DND-41 (cell line): Measurements from ENCODE around the gene P2RX2.

Experiments used
- ATAC-seq: fragments of 200-7000 bp; cut with Tn5 transposase; 3 replicates; pipeline ENCODE4 v1.9.1; 2021; ENCODE audit warnings: low read depth; ENCODE audit not compliant: insufficient read depth
- DNase-seq: peaks from one replicate; pipeline ENCODE4 v3.0.0-alpha.2; 2020
- H2AFZ ChIP-seq: 2 replicates; pipeline ENCODE4 v1.6.0; 2012; ENCODE audit warnings: low read depth, low read length
- H3K27ac ChIP-seq: 2 replicates; pipeline ENCODE4 v1.5.1; 2012; ENCODE audit warnings: low read length, inconsistent platforms
- H3K27me3 ChIP-seq: fragments of 200-600 bp; sonication (generic); 2 replicates; pipeline ENCODE4 v1.6.0; 2012; ENCODE audit warnings: low read length, mild to moderate bottlenecking, inconsistent platforms; ENCODE audit not compliant: insufficient read depth, poor library complexity
- H3K36me3 ChIP-seq: 2 replicates; pipeline ENCODE4 v1.5.1; 2012; ENCODE audit warnings: low read length, inconsistent platforms; ENCODE audit not compliant: insufficient read depth
- H3K4me1 ChIP-seq: 2 replicates; pipeline ENCODE4 v1.5.1; 2012; ENCODE audit warnings: mild to moderate bottlenecking, low read length; ENCODE audit not compliant: insufficient read depth
- H3K4me2 ChIP-seq: 2 replicates; pipeline ENCODE4 v1.6.0; 2012; ENCODE audit warnings: mild to moderate bottlenecking, moderate library complexity, low read length, inconsistent platforms; ENCODE audit not compliant: insufficient read depth
- H3K4me3 ChIP-seq, 2 experiments: fragments of 200-600 bp in 1 of 2; shearing (Covaris generic) in 1 of 2; 2 replicates each; pipeline ENCODE4 v1.5.1; 2012 to 2016; ENCODE audit warnings: inconsistent platforms in 2 of 2, low read length in 2 of 2, mild to moderate bottlenecking in 2 of 2, low read depth in 1 of 2, moderate library complexity in 1 of 2
- H3K79me2 ChIP-seq: 2 replicates; pipeline ENCODE4 v1.6.0; 2012; ENCODE audit warnings: low read length, inconsistent platforms; ENCODE audit not compliant: insufficient read depth
- H3K9ac ChIP-seq: 2 replicates; pipeline ENCODE4 v1.6.0; 2012; ENCODE audit warnings: low read depth, mild to moderate bottlenecking, inconsistent platforms, low read length, moderate library complexity
- H3K9me3 ChIP-seq: 2 replicates; pipeline ENCODE4 v1.5.1; 2012; ENCODE audit warnings: low read length, moderate library complexity, mild to moderate bottlenecking, inconsistent platforms; ENCODE audit not compliant: insufficient read depth, severe bottlenecking
- H4K20me1 ChIP-seq: 2 replicates; pipeline ENCODE4 v1.6.0; 2012; ENCODE audit warnings: low read length; ENCODE audit not compliant: insufficient read depth
- CTCF ChIP-seq: IDR thresholded peaks from 2 replicates; pipeline ENCODE4 v1.5.1; 2012; ENCODE audit warnings: borderline replicate concordance, low read length, moderate library complexity, mild to moderate bottlenecking; ENCODE audit not compliant: poor library complexity, severe bottlenecking; ENCODE audit errors: extremely low read depth
- EZH2 ChIP-seq: IDR thresholded peaks from 3 replicates; pipeline ENCODE4 v1.6.1; 2012; ENCODE audit warnings: borderline replicate concordance, low read depth, mild to moderate bottlenecking, moderate library complexity, low read length, inconsistent platforms; ENCODE audit not compliant: severe bottlenecking

Gene P2RX2

GRCh38 chr12:132658149-132658894, 39.7 kb downstream of the P2RX2 start:
- H3K4me1 ChIP-seq: peaks cover 15% of the 10 kb centered on the region
- peaks cover 13% of the 10 kb centered on the region; the same call in 1 of the 2 replicates for H3K79me2 ChIP-seq
- H3K4me2 ChIP-seq: no peak overlapping the region
- H3K27ac ChIP-seq: no peak overlapping the region
- no peak overlapping the region for H2AFZ ChIP-seq
- H3K9ac ChIP-seq: no peak overlapping the region
- peaks cover 25% of the 10 kb centered on the region for H4K20me1 ChIP-seq
- ATAC-seq: no peak
- DNase-seq: no peak
- no peak overlapping the region for H3K4me3 ChIP-seq
- no peaks in the 10 kb centered on the region for H3K27me3 ChIP-seq
- no peaks in the 10 kb centered on the region for H3K9me3 ChIP-seq
- H3K36me3 ChIP-seq: peaks cover 100% of the 10 kb centered on the region
- TF ChIP-seq CTCF (no peak), EZH2 (no peak)

GRCh38 chr12:132659146-132659545, 40.6 kb downstream of the P2RX2 start:
- TF ChIP-seq CTCF (peak; percentile 2), EZH2 (no peak)
- DNase-seq (no peak), ATAC-seq (no peak)
- Histone ChIP-seq H3K9ac (no peak overlapping the region), H3K27ac (no peak overlapping the region), H3K27me3 (no peaks in the 10 kb centered on the region), H3K4me2 (no peak overlapping the region), H3K9me3 (no peaks in the 10 kb centered on the region), H3K79me2 (peaks cover 13% of the 10 kb centered on the region; the same call in 1 of the 2 replicates), H2AFZ (no peak overlapping the region), H3K4me1 (peaks cover 23% of the 10 kb centered on the region), H4K20me1 (peaks cover 30% of the 10 kb centered on the region), H3K36me3 (peaks cover 100% of the 10 kb centered on the region), H3K4me3 (no peak overlapping the region)

- H3K4me1 ChIP-seq: peaks cover 33% of the 10 kb centered on the region
- TF ChIP-seq EZH2 (no peak), CTCF (no peak)
- no peaks in the 10 kb centered on the region for H3K9me3 ChIP-seq
- DNase-seq: no peak
- H3K36me3 ChIP-seq: peaks cover 100% of the 10 kb centered on the region
- no peak overlapping the region; the same call in 1 of the 2 replicates for H3K27ac ChIP-seq
- peak; percentile 18; the same call in 1 of the 3 replicates for ATAC-seq
- H2AFZ ChIP-seq: no peak overlapping the region
- no peak overlapping the region for H3K4me3 ChIP-seq
- H3K9ac ChIP-seq: no peak overlapping the region
- no peak overlapping the region for H3K4me2 ChIP-seq
- H4K20me1 ChIP-seq: peaks cover 38% of the 10 kb centered on the region
- peaks cover 16% of the 10 kb centered on the region; the same call in 1 of the 2 replicates for H3K79me2 ChIP-seq
- H3K27me3 ChIP-seq: no peaks in the 10 kb centered on the region
These were observed 41.5 kb downstream of the P2RX2 start for GRCh38 chr12:132660052-132660451.
